HG03196 (cell line): ENCODE results near the gene TMEM121.

Experiments
- ATAC-seq: cut with Tn5 transposase; IDR thresholded peaks from one replicate; pipeline ENCODE4 v1.9.1; 2021; ENCODE audit not compliant: unreplicated experiment

Gene TMEM121

GRCh38 chr14:105527381-105527825 lies 1.0 kb downstream of the TMEM121 start:
- no peak for ATAC-seq

GRCh38 chr14:105527826-105528585 lies 1.6 kb downstream of the TMEM121 start:
- ATAC-seq, result no peak

DNA sequence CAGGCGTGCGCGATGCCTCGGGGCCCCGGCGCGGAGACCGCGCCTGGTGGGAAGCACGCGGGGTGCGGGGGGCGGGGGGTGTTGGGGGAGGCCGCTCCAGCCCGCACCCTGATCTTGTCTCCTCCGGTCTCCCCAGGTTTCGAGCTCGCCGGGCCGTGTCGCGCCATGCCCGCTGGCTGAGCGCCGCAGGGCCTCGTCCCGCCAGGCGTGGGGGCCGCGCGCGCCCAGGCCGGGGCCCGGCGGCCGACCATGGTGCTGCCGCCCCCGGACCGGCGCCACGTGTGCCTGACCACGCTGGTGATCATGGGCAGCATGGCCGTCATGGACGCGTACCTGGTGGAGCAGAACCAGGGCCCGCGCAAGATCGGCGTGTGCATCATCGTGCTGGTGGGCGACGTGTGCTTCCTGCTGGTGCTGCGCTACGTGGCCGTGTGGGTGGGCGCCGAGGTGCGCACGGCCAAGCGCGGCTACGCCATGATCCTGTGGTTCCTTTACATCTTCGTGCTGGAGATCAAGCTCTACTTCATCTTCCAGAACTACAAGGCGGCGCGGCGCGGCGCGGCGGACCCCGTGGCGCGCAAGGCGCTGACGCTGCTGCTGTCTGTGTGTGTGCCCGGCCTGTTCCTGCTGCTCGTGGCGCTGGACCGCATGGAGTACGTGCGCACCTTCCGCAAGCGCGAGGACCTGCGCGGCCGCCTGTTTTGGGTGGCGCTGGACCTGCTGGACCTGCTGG lies 2.4 kb downstream of the TMEM121 start:
- no peak for ATAC-seq

GRCh38 chr14:105529319-105529568 lies 2.9 kb downstream of the TMEM121 start:
- no peak for ATAC-seq

DNA sequence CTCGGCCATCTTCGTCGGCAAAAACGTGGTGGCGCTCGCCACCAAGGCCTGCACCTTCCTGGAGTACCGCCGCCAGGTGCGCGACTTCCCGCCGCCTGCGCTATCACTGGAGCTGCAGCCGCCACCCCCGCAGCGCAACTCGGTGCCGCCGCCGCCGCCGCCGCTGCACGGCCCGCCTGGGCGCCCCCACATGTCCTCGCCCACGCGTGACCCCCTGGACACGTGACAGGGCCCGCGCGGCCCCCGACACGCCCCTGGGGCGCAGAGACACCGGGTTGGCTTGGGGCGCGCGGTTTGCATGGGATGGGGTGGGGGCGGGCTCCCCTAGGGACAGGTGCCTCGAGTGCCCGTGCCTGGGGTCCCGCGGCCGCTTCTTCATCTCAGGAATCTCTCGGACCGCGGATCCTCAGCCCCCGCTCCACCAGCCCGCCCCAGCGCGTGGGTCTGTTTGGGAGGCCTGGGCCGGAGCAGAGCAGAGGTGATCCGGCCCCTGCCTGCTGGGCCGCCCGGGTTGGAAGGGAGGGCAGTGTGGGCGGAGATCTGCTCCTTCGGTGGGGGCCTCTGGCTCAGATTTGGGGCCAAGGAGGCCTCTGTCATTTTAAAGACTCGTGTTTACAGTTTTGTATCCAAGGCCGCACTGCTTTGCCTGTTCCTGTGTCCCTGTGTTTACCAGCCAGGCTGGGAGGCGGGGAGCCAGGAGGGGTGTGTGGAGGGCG lies 3.3 kb downstream of the TMEM121 start:
- ATAC-seq, result no peak

DNA sequence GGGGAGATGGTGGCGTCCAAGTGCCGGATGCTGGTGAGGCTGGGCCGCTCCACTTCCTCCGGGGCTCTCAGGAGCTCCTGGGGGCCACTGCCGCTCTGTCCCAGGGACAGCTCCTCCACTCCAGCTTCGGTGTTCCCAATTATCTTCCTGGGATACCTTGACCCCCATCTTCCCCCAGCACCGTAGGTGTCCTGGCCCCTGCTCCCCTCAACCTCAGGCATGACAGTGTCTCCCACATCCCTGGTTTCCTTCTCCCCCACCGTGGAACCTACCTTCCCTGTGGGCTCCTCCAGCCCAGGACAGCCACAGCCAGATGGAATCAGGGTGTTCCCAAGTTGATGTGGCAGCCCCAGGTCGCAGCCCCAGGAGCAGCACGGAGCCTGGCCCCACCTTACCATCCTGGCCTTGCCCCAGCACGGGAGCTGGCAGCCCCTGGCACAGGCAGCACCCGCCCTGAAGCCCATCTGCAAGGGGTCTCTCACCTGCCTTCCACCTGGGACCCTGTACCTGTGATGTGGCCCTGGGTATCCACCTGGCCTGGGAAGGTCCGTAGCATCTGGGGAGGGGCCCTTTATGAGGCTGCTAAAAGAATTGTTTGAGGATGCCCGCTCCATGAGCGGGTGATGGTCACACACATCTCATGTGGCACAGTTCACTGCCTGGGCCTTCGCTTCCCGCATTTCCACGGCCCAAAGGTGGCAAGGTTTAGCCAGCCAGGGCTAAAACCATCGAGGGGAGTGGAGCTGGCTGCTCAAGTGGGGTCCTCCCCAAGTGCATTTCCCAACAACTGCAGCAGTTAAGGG lies 4.1 kb downstream of the TMEM121 start:
- no peak for ATAC-seq

DNA sequence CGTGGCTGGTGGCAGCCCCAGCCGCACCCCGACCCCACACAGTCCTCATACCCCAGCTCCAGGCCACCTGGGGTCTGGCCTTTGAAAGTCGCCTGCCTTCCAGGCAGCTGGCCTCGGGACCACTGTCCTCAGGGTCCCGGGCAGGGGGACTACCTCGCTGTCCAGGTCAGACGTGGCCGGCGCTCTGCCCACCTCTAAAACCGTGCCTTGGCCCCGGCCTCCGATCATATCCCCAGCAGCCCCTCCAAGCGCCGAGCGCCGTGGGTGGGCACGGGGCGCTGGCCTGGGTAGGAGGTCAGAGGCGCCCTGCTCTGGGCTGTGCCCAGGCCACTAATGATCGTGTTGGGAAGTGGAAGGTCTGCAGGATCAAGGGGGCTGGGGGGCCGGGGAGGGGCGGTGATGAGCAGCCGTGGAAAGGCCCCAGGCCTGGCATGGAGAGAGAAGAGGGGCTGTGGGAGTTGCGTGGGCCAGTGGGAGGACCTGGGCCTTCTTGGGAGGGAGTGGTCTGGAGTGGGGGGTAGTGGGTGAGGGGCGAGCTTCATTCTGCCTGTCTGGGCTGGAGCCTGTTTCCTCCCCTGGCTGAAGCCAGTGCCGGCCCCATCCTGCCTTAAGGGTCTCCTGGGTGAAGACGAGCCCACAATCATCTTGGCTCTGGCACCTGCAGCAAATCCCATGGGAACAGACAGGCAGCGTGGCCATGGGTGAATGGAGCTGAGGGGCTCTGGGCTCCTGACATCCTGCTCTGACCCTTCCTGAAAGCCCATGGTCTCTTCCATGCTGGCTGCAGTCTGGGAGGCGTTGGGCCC lies 4.9 kb downstream of the TMEM121 start:
- ATAC-seq, result no peak

DNA sequence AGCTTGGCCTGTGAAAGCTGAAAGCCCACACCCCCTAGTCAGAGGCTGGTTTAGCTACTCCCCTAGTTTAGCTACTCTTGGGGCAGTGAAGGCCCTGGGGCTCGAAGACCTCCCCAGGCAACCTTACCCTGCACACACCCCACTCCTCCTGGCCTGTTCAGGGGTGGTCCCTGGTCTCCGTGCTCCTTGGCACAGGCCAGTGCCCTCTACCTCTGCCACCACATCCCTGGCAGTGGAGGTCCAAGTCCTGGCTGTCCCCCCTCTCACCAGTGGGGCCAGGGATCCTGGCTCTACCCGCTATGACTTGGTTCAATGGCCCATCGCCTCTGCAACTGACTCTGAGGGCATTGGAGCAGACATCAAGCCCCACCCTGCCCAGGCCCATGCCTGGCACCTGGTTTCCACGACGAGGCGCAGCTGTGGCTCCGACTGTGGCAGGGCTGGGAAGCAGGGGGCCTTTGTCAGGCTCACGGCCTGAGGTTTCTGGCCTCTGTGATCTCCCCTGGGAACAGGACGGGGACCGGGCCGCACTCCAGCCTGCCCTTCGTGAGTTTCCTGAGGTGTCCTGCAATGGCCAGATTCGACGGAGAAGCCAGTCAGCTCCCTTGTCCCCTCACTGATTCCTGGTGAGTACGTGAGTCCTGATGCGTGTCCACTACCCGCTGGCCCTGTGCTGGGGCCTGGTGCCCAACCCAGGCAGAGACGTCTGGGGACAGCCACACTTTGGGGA lies 5.7 kb downstream of the TMEM121 start:
- no peak for ATAC-seq

DNA sequence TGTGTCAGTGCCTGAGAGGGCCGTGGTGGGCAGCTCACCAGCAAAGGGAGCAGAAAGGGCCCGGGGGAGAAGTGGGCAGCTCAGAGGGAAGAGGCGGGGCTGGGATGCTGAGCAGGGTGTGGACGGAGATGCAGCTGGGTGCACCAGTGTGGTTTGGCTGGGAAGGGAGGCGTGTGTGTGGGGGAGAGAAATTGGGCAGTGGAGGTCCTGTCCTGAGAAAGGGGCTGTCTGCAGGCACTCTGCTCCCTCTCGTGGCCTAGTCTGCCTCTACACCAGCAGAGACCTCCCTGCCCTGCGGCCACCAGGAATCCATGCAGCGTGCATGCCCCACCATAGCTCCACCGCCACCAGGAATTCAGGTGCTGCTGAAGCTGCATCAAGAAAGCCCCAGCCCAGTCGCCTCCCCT lies 6.4 kb downstream of the TMEM121 start:
- ATAC-seq, result no peak

DNA sequence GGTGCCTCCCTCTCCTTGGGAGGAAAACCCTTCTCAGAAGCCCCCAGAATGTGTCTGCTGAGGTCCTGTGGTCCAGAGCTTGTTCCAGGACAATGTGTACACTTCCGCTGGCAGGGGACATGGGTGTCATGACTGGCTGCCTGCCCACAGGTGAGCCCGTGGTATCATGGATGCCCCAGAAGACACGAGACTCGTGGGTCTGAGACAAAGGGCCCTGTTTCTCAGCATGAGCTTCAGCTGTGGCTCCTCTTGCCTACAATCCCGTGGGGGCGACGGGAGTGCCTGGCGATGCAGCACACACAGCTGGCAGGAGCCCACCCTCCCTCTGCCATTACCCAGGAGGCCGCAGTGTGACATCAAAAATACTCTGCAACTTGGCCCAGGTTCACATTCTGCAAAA lies 7.0 kb downstream of the TMEM121 start:
- no peak for ATAC-seq

GRCh38 chr14:105533811-105534498 lies 7.6 kb downstream of the TMEM121 start:
- ATAC-seq, result no peak

GRCh38 chr14:105534586-105534985 lies 8.2 kb downstream of the TMEM121 start:
- ATAC-seq, result no peak

DNA sequence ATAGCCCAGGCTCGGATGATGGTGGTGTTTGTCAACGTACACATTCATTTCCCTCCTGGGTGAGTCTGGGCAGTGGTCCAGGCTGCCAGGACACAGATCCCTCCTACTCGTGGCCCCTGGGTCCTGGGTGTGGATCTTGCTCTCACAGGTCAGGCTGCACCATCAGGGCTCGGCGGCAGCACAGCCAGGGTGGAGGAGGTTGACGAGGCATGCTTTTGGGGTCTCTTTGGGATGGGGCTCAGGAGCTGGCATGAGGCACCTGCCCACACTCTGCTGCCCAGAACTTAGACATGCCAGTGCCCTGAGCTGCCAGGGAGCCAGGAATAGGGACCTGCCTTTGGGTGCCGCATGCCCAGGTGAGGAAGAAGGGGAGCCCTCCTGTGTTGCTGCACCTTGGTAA lies 9.7 kb downstream of the TMEM121 start:
- no peak for ATAC-seq

- no peak for ATAC-seq
Observed at GRCh38 chr14:105536691-105537579, 10.6 kb downstream of the TMEM121 start.

DNA sequence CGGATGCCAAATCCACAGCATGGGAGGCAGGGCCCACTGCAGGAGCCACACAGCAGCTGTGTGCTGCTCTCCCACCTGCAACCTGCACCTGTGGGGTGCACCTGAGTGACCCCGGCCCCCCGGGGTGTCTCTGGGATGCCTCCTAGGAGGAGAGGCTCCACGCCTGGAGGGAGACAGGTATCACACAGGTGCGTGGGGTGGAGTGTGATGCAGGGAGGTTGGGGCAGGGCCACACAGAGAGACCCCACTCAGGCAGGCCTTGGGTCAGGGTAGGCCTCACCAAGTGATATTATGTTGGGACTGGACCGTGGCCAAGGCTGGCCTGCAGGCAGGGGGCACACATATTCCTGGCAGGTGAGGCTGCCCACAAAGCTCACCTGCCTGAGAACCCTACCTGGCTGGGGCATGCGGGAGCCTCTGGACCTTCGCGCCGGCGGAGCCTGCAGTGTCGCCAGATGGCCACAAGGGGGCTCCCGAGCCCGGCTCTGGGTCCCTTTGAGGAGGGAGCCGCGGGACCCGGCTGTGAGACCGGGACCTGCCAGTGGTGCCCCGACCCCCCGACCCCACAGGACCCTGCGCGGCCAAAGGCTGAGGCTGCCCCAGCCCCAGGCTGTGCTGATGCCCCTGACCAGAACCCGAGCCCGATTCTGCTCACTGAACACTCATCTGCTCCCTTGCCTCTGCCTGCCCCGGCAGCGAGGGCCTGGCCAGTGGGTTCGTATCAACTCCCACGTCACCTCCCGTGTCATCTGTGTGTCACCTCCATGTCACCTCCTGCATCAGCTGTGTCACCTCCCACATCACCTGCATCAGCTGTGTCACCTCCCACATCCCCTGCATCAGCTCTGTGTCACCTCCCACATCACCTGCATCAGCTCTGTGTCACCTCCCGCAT lies 11.4 kb downstream of the TMEM121 start:
- ATAC-seq, result no peak

GRCh38 chr14:105538481-105539049 lies 12.2 kb downstream of the TMEM121 start:
- no peak for ATAC-seq

GRCh38 chr14:105540811-105541210 lies 14.4 kb downstream of the TMEM121 start:
- no peak for ATAC-seq
